Dendritic cell treated with granulocyte-macrophage colony-stimulating factor and Interleukin-4, amounts not matched to agents 40 ng/mL and 50 ng/mL, for 4 days (primary cell): ENCODE measurements around the gene PLOD1.
"Not testable (repeated sequence)": the region's sequence is repeated elsewhere in the genome, so short reads cannot be mapped to it uniquely, and the experiment has no call there.

Experiments
- H3K27ac Mint-ChIP-seq: one replicate; pipeline ENCODE4 v1.8.0; 2022; ENCODE audit warnings: mild to moderate bottlenecking, mixed read lengths
- H3K27me3 Mint-ChIP-seq: one replicate; pipeline ENCODE4 v1.8.0; 2022; ENCODE audit warnings: mild to moderate bottlenecking, mixed read lengths
- H3K36me3 Mint-ChIP-seq: one replicate; pipeline ENCODE4 v1.8.0; 2022; ENCODE audit warnings: low read depth, mixed read lengths
- H3K4me1 Mint-ChIP-seq: one replicate; pipeline ENCODE4 v1.8.0; 2022; ENCODE audit warnings: low read depth, mixed read lengths
- H3K4me3 Mint-ChIP-seq: one replicate; pipeline ENCODE4 v1.8.0; 2022; ENCODE audit warnings: mild to moderate bottlenecking, moderate library complexity, mixed read lengths
- H3K9me3 Mint-ChIP-seq: one replicate; pipeline ENCODE4 v1.8.0; 2022; ENCODE audit warnings: mixed read lengths
- intact Hi-C: fragments of 100-400 bp; cut with micrococcal nuclease; formaldehyde crosslinking; loops from one replicate; pipeline ENCODE4 v1.15.0; 2022

The PLOD1 gene

GRCh38 chr1:12005488-12006166 is 71.1 kb downstream of the PLOD1 start:
- Mint-ChIP-seq H3K4me1 (no peaks in the 10 kb centered on the region), H3K4me3 (no peak overlapping the region), H3K27ac (no peak overlapping the region)

GRCh38 chr1:12006167-12006921 is 71.8 kb downstream of the PLOD1 start:
- H3K27me3 Mint-ChIP-seq, result no peaks in the 10 kb centered on the region
- H3K9me3 Mint-ChIP-seq, result no peaks in the 10 kb centered on the region
- peaks cover 100% of the 10 kb centered on the region for H3K36me3 Mint-ChIP-seq
- H3K4me3 Mint-ChIP-seq, result no peak overlapping the region
- no peak overlapping the region for H3K27ac Mint-ChIP-seq
- no peaks in the 10 kb centered on the region for H3K4me1 Mint-ChIP-seq
- intact Hi-C loops, result no loop called here

More at GRCh38 chr1:12005488-12006166, 71.1 kb downstream of the PLOD1 start:
- intact Hi-C loops, result no loop called here
- H3K27me3 Mint-ChIP-seq, result no peaks in the 10 kb centered on the region
- H3K36me3 Mint-ChIP-seq, result peaks cover 100% of the 10 kb centered on the region
- H3K9me3 Mint-ChIP-seq, result no peaks in the 10 kb centered on the region

GRCh38 chr1:12007204-12007603 is 72.7 kb downstream of the PLOD1 start:
- Mint-ChIP-seq H3K27me3 (no peaks in the 10 kb centered on the region), H3K27ac (no peak overlapping the region), H3K36me3 (peaks cover 100% of the 10 kb centered on the region), H3K4me1 (no peaks in the 10 kb centered on the region), H3K4me3 (no peak overlapping the region), H3K9me3 (no peaks in the 10 kb centered on the region)
- intact Hi-C loops, result no loop called here

GRCh38 chr1:12008355-12008754 is 73.8 kb downstream of the PLOD1 start:
- H3K4me1 Mint-ChIP-seq, intact Hi-C loops, H3K9me3 Mint-ChIP-seq, H3K27ac Mint-ChIP-seq, H3K27me3 Mint-ChIP-seq, H3K4me3 Mint-ChIP-seq: not testable (repeated sequence)
- H3K36me3 Mint-ChIP-seq, result peaks cover 99% of the 10 kb centered on the region

- intact Hi-C loops, result no loop called here
- H3K9me3 Mint-ChIP-seq, result no peaks in the 10 kb centered on the region
- peaks cover 96% of the 10 kb centered on the region for H3K36me3 Mint-ChIP-seq
- no peak overlapping the region for H3K27ac Mint-ChIP-seq
- no peaks in the 10 kb centered on the region for H3K27me3 Mint-ChIP-seq
- H3K4me1 Mint-ChIP-seq, result no peaks in the 10 kb centered on the region
- no peak overlapping the region for H3K4me3 Mint-ChIP-seq
These were observed 74.9 kb downstream of the PLOD1 start for GRCh38 chr1:12009318-12009947.

- Mint-ChIP-seq H3K36me3 (peaks cover 85% of the 10 kb centered on the region), H3K4me1 (no peaks in the 10 kb centered on the region), H3K9me3 (no peaks in the 10 kb centered on the region), H3K4me3 (no peak overlapping the region), H3K27me3 (no peaks in the 10 kb centered on the region), H3K27ac (no peak overlapping the region)
- intact Hi-C loops, result no loop called here
These were observed 76.4 kb downstream of the PLOD1 start for GRCh38 chr1:12010746-12011570.

- Mint-ChIP-seq H3K9me3 (no peaks in the 10 kb centered on the region), H3K27ac (no peak overlapping the region), H3K27me3 (no peaks in the 10 kb centered on the region), H3K36me3 (peaks cover 75% of the 10 kb centered on the region), H3K4me1 (no peaks in the 10 kb centered on the region), H3K4me3 (no peak overlapping the region)
- intact Hi-C loops, result no loop called here
These were observed 77.5 kb downstream of the PLOD1 start for GRCh38 chr1:12011998-12012397.

- H3K27me3 Mint-ChIP-seq, result no peaks in the 10 kb centered on the region
- H3K36me3 Mint-ChIP-seq, result peaks cover 67% of the 10 kb centered on the region
- no peak overlapping the region for H3K4me3 Mint-ChIP-seq
- no peak overlapping the region for H3K27ac Mint-ChIP-seq
- H3K9me3 Mint-ChIP-seq, result no peaks in the 10 kb centered on the region
- no peaks in the 10 kb centered on the region for H3K4me1 Mint-ChIP-seq
- intact Hi-C loops, result no loop called here
These were observed 78.2 kb downstream of the PLOD1 start for GRCh38 chr1:12012560-12013316.

GRCh38 chr1:12014141-12014991 is 79.8 kb downstream of the PLOD1 start:
- Mint-ChIP-seq H3K9me3 (no peaks in the 10 kb centered on the region), H3K36me3 (peaks cover 51% of the 10 kb centered on the region), H3K4me1 (no peaks in the 10 kb centered on the region), H3K4me3 (no peak overlapping the region), H3K27ac (no peak overlapping the region), H3K27me3 (no peaks in the 10 kb centered on the region)
- intact Hi-C loops, result no loop called here

- no peaks in the 10 kb centered on the region for H3K9me3 Mint-ChIP-seq
- no peak overlapping the region for H3K4me3 Mint-ChIP-seq
- H3K36me3 Mint-ChIP-seq, result peaks cover 51% of the 10 kb centered on the region
- H3K4me1 Mint-ChIP-seq, result no peaks in the 10 kb centered on the region
- H3K27me3 Mint-ChIP-seq, result no peaks in the 10 kb centered on the region
- no peak overlapping the region for H3K27ac Mint-ChIP-seq
- intact Hi-C loops, result no loop called here
These were observed 80.5 kb downstream of the PLOD1 start for GRCh38 chr1:12015001-12015491.

- Mint-ChIP-seq H3K9me3 (no peaks in the 10 kb centered on the region), H3K27me3 (no peaks in the 10 kb centered on the region), H3K4me1 (no peaks in the 10 kb centered on the region), H3K4me3 (no peak overlapping the region), H3K27ac (no peak overlapping the region), H3K36me3 (peaks cover 47% of the 10 kb centered on the region)
- intact Hi-C loops, result no loop called here
These were observed 81.0 kb downstream of the PLOD1 start for GRCh38 chr1:12015499-12015898.

- Mint-ChIP-seq H3K4me1 (no peaks in the 10 kb centered on the region), H3K36me3 (peaks cover 42% of the 10 kb centered on the region), H3K27me3 (no peaks in the 10 kb centered on the region), H3K9me3 (no peaks in the 10 kb centered on the region), H3K27ac (no peak overlapping the region), H3K4me3 (no peak overlapping the region)
- intact Hi-C loops, result no loop called here
These were observed 81.7 kb downstream of the PLOD1 start for GRCh38 chr1:12016182-12016581.
